ENCODE measurements around the gene LIN52. TPM values are rescaled to one million over a fixed set of nuclear protein-coding genes. Genes with fewer than 3 reads are reported as not detected.

LIN52 gene
- total and polyA plus RNA-seq, 2 experiments from 2014 or later, result 8.6 to 10.8 TPM

- H3K4me3 ChIP-seq, result no peak overlapping the region
- ATAC-seq, result no peak
Measured at GRCh38 chr14:74198441-74199234, 113.9 kb downstream of the LIN52 start.

More at GRCh38 chr14:74198441-74199234, 113.9 kb downstream of the LIN52 start:
- H3K36me3 Mint-ChIP-seq (ENCODE audit: low read depth), result 0 out of 3 replicates have a peak, but pooled peaks cover 6% of the 10 kb centered on the region
- H3K79me2 ChIP-seq (replicated peaks; ENCODE audit: insufficient read depth), result no peaks in the 10 kb centered on the region
- no peaks in the 10 kb centered on the region for H3K9me3 Mint-ChIP-seq
- H2AFZ ChIP-seq, result no peak overlapping the region
- no peaks in the 10 kb centered on the region for H3K4me1 Mint-ChIP-seq
- no peak overlapping the region for H3K4me3 Mint-ChIP-seq
- no peaks in the 10 kb centered on the region for H3K4me1 ChIP-seq (ENCODE audit: insufficient read depth)
- H3K27ac ChIP-seq (ENCODE audit: low read depth), result no peak overlapping the region
- H3K27ac Mint-ChIP-seq, result no peak overlapping the region
- H3K4me2 ChIP-seq, result no peak overlapping the region
- H3F3A ChIP-seq (replicated peaks; ENCODE audit: low read depth), result no peaks in the 10 kb centered on the region
- no peaks in the 10 kb centered on the region for H3K27me3 ChIP-seq (ENCODE audit: insufficient read depth)
- DNase-seq (ENCODE audit: low spot score), result no peak
- TF ChIP-seq POLR2AphosphoS5 (IDR thresholded peaks at IDR 0.05; ENCODE audit: low read depth) (no peak), ETS1 (IDR thresholded peaks at IDR 0.05) (no peak), EZH2 (IDR thresholded peaks at IDR 0.05; ENCODE audit: low read depth, unreplicated experiment) (no peak), ZNF462 (CRISPR knock-in tag; IDR thresholded peaks at IDR 0.05) (no peak), JUNB (IDR thresholded peaks at IDR 0.05; ENCODE audit: unreplicated experiment) (no peak), NANOG (IDR thresholded peaks at IDR 0.05; ENCODE audit: borderline replicate concordance) (no peak), ZNF114 (CRISPR knock-in tag; IDR thresholded peaks at IDR 0.05) (no peak), STAT1 (IDR thresholded peaks at IDR 0.05; ENCODE audit: unreplicated experiment) (no peak), EZH2phosphoT487 (IDR thresholded peaks at IDR 0.05; ENCODE audit: unreplicated experiment) (no peak), ZNF331 (CRISPR knock-in tag; IDR thresholded peaks at IDR 0.05; ENCODE audit: low read depth) (no peak), CREB1 (CRISPR knock-in tag; IDR thresholded peaks at IDR 0.05; ENCODE audit: low read depth) (no peak)
- TF ChIP-seq, protein P1, sequence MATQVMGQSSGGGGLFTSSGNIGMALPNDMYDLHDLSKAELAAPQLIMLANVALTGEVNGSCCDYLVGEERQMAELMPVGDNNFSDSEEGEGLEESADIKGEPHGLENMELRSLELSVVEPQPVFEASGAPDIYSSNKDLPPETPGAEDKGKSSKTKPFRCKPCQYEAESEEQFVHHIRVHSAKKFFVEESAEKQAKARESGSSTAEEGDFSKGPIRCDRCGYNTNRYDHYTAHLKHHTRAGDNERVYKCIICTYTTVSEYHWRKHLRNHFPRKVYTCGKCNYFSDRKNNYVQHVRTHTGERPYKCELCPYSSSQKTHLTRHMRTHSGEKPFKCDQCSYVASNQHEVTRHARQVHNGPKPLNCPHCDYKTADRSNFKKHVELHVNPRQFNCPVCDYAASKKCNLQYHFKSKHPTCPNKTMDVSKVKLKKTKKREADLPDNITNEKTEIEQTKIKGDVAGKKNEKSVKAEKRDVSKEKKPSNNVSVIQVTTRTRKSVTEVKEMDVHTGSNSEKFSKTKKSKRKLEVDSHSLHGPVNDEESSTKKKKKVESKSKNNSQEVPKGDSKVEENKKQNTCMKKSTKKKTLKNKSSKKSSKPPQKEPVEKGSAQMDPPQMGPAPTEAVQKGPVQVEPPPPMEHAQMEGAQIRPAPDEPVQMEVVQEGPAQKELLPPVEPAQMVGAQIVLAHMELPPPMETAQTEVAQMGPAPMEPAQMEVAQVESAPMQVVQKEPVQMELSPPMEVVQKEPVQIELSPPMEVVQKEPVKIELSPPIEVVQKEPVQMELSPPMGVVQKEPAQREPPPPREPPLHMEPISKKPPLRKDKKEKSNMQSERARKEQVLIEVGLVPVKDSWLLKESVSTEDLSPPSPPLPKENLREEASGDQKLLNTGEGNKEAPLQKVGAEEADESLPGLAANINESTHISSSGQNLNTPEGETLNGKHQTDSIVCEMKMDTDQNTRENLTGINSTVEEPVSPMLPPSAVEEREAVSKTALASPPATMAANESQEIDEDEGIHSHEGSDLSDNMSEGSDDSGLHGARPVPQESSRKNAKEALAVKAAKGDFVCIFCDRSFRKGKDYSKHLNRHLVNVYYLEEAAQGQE (IDR thresholded peaks at IDR 0.05; ENCODE audit: unreplicated experiment), result no peak
- TF ChIP-seq, protein P2, sequence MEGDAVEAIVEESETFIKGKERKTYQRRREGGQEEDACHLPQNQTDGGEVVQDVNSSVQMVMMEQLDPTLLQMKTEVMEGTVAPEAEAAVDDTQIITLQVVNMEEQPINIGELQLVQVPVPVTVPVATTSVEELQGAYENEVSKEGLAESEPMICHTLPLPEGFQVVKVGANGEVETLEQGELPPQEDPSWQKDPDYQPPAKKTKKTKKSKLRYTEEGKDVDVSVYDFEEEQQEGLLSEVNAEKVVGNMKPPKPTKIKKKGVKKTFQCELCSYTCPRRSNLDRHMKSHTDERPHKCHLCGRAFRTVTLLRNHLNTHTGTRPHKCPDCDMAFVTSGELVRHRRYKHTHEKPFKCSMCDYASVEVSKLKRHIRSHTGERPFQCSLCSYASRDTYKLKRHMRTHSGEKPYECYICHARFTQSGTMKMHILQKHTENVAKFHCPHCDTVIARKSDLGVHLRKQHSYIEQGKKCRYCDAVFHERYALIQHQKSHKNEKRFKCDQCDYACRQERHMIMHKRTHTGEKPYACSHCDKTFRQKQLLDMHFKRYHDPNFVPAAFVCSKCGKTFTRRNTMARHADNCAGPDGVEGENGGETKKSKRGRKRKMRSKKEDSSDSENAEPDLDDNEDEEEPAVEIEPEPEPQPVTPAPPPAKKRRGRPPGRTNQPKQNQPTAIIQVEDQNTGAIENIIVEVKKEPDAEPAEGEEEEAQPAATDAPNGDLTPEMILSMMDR (conservative IDR thresholded peaks at IDR 0.05; ENCODE audit: low read depth in 2 of 2), result no peak
- H3K36me3 ChIP-seq (ENCODE audit: insufficient read depth), result peaks cover 6% of the 10 kb centered on the region; the same call in 1 of the 2 replicates
- peaks cover 2% of the 10 kb centered on the region for H3K27me3 Mint-ChIP-seq (ENCODE audit: insufficient read depth, low read depth, poor library complexity)
- no peaks in the 10 kb centered on the region; the same call in 1 of the 2 replicates for H4K20me1 ChIP-seq (replicated peaks; ENCODE audit: insufficient read depth)
- no peaks in the 10 kb centered on the region for H3K9me2 ChIP-seq (ENCODE audit: insufficient read depth)

All from GM23338 (cell line).